ENCODE data around the gene RPL9. TPM values are rescaled to one million over a fixed set of nuclear protein-coding genes. Genes with fewer than 3 reads are reported as not detected.

Gene RPL9
- total RNA-seq, 2 donors from 2014 or later: 2,057 to 2,637 TPM

DNA sequence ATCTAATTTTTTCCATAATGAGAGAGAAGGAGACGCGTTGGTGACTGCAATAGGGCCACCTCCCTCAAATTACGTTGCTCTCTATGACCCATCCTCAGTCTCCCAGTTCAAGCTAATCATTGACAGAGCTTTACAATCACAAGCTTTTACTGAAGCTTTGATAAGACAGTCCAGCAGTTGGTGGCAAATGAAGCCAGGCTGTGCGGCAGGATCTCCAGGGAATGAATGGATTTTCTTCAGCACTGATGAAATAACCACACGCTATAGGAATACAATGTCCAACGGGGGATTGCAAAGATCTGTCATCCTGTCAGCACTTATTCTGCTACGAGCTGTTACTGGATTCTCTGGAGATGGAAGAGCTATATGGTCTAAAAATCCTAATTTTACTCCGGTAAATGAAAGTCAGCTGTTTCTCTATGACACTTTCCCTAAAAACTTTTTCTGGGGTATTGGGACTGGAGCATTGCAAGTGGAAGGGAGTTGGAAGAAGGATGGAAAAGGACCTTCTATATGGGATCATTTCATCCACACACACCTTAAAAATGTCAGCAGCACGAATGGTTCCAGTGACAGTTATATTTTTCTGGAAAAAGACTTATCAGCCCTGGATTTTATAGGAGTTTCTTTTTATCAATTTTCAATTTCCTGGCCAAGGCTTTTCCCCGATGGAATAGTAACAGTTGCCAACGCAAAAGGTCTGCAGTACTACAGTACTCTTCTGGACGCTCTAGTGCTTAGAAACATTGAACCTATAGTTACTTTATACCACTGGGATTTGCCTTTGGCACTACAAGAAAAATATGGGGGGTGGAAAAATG lies 51.7 kb downstream of the RPL9 start, which contains the start of gene KLB:
KLB (plus strand) TSS at position 168 of the 821 bp plus-strand sequence; CDS start at position 188, 20 bp downstream.
- no peak within 1 kb of the TSS for H3K27ac ChIP-seq
- TF ChIP-seq, protein P1, sequence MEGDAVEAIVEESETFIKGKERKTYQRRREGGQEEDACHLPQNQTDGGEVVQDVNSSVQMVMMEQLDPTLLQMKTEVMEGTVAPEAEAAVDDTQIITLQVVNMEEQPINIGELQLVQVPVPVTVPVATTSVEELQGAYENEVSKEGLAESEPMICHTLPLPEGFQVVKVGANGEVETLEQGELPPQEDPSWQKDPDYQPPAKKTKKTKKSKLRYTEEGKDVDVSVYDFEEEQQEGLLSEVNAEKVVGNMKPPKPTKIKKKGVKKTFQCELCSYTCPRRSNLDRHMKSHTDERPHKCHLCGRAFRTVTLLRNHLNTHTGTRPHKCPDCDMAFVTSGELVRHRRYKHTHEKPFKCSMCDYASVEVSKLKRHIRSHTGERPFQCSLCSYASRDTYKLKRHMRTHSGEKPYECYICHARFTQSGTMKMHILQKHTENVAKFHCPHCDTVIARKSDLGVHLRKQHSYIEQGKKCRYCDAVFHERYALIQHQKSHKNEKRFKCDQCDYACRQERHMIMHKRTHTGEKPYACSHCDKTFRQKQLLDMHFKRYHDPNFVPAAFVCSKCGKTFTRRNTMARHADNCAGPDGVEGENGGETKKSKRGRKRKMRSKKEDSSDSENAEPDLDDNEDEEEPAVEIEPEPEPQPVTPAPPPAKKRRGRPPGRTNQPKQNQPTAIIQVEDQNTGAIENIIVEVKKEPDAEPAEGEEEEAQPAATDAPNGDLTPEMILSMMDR (IDR thresholded peaks at IDR 0.05): no peak
- no peaks in the 10 kb centered on the region for H3K27me3 ChIP-seq
- no peaks in the 10 kb centered on the region for H3K9me3 ChIP-seq
- H3K4me1 ChIP-seq: peaks cover 0 to 7% of the 10 kb centered on the region in 2 donors
- H3K4me3 ChIP-seq: no peak within 1 kb of the TSS
- H3K36me3 ChIP-seq: no peaks in the 10 kb centered on the region
- no peak for DNase-seq (ENCODE audit: low spot score)

Small RNA genes within 50 kb of the gene (microRNA-seq; reads per million reads assigned to microRNA genes)
- 0 reads per million in 2 donors for gene MIR5591 (ENCODE audit: borderline number of aligned reads in 2 of 2, borderline replicate concordance in 1 of 2)

Other genes starting within 250 kb of the RPL9 start
- 10 to 100 TPM; 16.4 to 30.4 TPM for gene RFC1, start 92.6 kb downstream of the RPL9 start, total RNA-seq
- gene KLB, start 52.0 kb downstream of the RPL9 start, total RNA-seq: under 1 TPM; 0.11 to 0.47 TPM
- gene LIAS, start 134 bp upstream of the RPL9 start, total RNA-seq: 10 to 100 TPM in 1 of 2 donors, 1 to 10 TPM in 1; 6.9 to 18.7 TPM
- 10 to 100 TPM; 12.2 to 34.7 TPM for gene UGDH, start 68.5 kb upstream of the RPL9 start, total RNA-seq
- gene SMIM14, start 179.9 kb upstream of the RPL9 start, total RNA-seq: 10 to 100 TPM; 15.2 to 16.6 TPM
- gene UBE2K, start 239.2 kb upstream of the RPL9 start, total RNA-seq: 10 to 100 TPM; 16.7 to 23.8 TPM

Data from right atrium auricular region (tissue), 2 donors.